Activated CD4-positive, alpha-beta memory T cell treated with anti-CD3 and anti-CD28 coated beads, Interleukin-2, amount 10 ng/mL, durations not matched to agents 7 days and 5 days (primary cell): ENCODE measurements around the gene CTAG1B. TPM values are rescaled to one million over a fixed set of nuclear protein-coding genes. Genes with fewer than 3 reads are reported as not detected.
"Not testable (repeated sequence)": the region's sequence is repeated elsewhere in the genome, so short reads cannot be mapped to it uniquely, and the experiment has no call there.

ENCODE experiments used
- CTCF ChIA-PET: fragments of 350-600 bp; sonication (Branson Sonifier 250); formaldehyde crosslinking; loops from one replicate; lab custom pipeline; 2021; ENCODE audit warnings: antibody characterized with exemption, inconsistent platforms; lab: Charles Lee
- POLR2A ChIA-PET: fragments of 350-600 bp; sonication (Branson Sonifier 250); formaldehyde crosslinking; loops from one replicate; lab custom pipeline; 2021; ENCODE audit warnings: antibody characterized with exemption; lab: Charles Lee
- DNase-seq: peaks from one replicate; pipeline ENCODE4 v3.0.0-alpha.2; 2020
- H3K27ac Mint-ChIP-seq: one replicate; pipeline ENCODE4 v1.8.0; 2021; ENCODE audit warnings: mild to moderate bottlenecking, mixed read lengths
- H3K27me3 Mint-ChIP-seq: one replicate; pipeline ENCODE4 v1.8.0; 2021; ENCODE audit warnings: mixed read lengths
- H3K36me3 Mint-ChIP-seq: one replicate; pipeline ENCODE4 v1.8.0; 2021; ENCODE audit warnings: low read depth, mixed read lengths
- H3K4me1 Mint-ChIP-seq: one replicate; pipeline ENCODE4 v1.8.0; 2021; ENCODE audit warnings: mixed read lengths
- H3K4me3 Mint-ChIP-seq: one replicate; pipeline ENCODE4 v1.8.0; 2021; ENCODE audit warnings: mild to moderate bottlenecking, mixed read lengths
- H3K9me3 Mint-ChIP-seq: one replicate; pipeline ENCODE4 v1.8.0; 2021; ENCODE audit warnings: mixed read lengths
- total RNA-seq, 2 experiments: library from RNA; stranded (reverse); gene quantifications; one replicate each; pipeline ENCODE4 v1.2.3, GENCODE V29; 2021

The CTAG1B gene
- total RNA-seq, 2 experiments from 2014 or later, result not detected

DNA sequence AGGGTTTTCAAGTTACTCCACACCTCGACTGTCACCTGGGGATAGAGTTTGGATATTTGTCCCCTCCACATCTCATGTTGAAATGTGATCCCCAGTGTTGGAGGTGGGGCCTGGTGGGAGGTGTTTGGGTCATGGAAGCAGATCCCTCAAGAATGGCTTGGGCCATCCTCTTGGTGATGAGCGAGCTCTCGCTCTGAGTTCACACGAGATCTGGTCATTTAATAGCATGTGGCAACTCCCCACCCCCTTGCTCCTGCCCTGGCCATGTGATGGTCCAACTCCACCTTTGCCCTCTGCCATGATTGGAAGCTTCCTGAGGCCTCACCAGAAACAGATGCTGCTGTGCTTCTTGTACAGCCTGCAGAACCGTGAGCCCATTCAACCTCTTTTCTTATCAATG, 25.9 kb downstream of the CTAG1B start:
- Mint-ChIP-seq H3K27ac (no peak overlapping the region), H3K36me3 (peaks cover 4% of the 10 kb centered on the region), H3K9me3 (peaks cover 4% of the 10 kb centered on the region), H3K4me3 (no peak overlapping the region), H3K27me3 (peaks cover 12% of the 10 kb centered on the region), H3K4me1 (peaks cover 7% of the 10 kb centered on the region)
- ChIA-PET CTCF (no interaction called here), POLR2A (no interaction called here)
- no peak for DNase-seq

- H3K9me3 Mint-ChIP-seq, result no peaks in the 10 kb centered on the region
- ChIA-PET POLR2A (no interaction called here), CTCF (no interaction called here)
- H3K36me3 Mint-ChIP-seq, result peaks cover 4% of the 10 kb centered on the region
- DNase-seq, result no peak
- peaks cover 12% of the 10 kb centered on the region for H3K27me3 Mint-ChIP-seq
- H3K4me1 Mint-ChIP-seq, result peaks cover 7% of the 10 kb centered on the region
- H3K27ac Mint-ChIP-seq, result no peak overlapping the region
- H3K4me3 Mint-ChIP-seq, result no peak overlapping the region
Observed at GRCh38 chrX:154592505-154592904, 26.6 kb downstream of the CTAG1B start.

DNA sequence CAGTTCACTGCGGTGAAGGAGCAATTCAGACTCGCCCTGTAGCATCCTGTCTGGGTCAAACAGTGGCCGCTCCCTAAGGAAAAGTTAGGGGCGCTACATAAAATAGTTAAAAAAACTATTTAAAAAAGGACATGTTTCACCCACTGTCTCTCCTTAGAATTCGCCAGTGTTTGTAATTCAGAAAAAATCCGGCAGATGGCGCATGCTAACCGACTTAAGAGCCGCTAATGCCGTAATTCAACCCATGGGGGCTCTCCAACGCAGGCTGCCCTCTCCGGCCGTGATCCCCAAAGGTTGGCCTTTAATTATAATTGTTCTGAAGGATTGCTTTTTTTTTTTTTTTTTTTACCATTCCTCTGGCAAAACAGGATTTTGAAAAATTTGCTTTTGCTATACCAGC, 28.7 kb downstream of the CTAG1B start:
- H3K9me3 Mint-ChIP-seq, H3K4me3 Mint-ChIP-seq, POLR2A ChIA-PET, DNase-seq, H3K27ac Mint-ChIP-seq, H3K4me1 Mint-ChIP-seq, H3K36me3 Mint-ChIP-seq, CTCF ChIA-PET: not testable (repeated sequence)
- H3K27me3 Mint-ChIP-seq, result peaks cover 10% of the 10 kb centered on the region

DNA sequence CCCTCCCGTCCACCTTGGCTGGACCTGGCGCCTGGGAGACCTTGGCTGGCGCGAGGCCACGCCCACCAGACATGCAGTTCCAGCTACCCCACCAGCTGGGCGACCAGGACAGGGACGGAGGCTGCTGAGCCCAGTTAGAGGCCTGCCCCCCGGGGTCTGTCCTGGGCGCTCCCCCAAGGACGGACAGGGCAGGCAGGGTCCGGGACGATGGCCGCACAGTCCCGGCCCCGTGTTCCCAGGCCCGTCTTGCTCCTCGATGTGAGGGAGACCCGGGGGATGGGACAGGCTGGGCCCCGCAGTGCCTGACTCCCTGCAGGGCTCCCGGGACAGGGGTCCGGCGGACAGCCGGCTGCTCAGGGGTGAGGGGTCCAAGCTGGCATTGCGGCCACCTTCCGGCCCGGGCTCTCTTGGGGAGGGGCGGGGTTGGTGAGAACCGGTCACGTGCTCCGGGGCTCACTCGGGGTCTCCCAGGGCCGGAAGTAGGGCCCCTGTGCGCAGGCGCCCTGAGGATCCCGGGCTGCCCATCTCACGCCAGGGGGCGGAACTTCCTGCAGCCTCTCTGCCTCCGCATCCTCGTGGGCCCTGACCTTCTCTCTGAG, 34.4 kb downstream of the CTAG1B start, which contains the start of gene CTAG1A:
Gene CTAG1A, plus strand, starts transcription at position 549 of the 599 bp plus-strand sequence. CDS start 74 bp downstream, outside the sequence.
- H3K27ac Mint-ChIP-seq, POLR2A ChIA-PET, CTCF ChIA-PET, H3K9me3 Mint-ChIP-seq, H3K27me3 Mint-ChIP-seq, H3K4me1 Mint-ChIP-seq, DNase-seq, H3K4me3 Mint-ChIP-seq, H3K36me3 Mint-ChIP-seq: not testable (repeated sequence)

DNA sequence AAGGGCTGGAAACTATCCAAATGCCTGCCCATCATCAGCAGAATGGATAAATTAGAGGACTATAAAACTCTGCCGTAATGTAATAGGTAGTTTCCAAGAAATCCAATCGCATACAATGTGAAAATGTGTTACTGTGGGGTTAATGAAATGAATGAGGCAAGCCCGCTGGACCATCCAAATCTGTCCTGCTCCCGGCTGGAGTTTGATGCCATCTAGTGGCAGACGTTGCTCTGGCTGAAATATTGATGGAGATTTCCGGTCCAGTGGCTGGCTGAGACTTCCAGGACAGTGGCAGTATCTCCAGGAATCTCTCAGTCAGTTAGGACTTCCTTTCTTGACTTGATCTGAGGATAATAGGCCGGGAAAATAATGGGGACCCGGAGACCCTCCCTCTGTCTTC, 36.1 kb downstream of the CTAG1B start:
- H3K27me3 Mint-ChIP-seq, H3K4me3 Mint-ChIP-seq, H3K9me3 Mint-ChIP-seq, H3K36me3 Mint-ChIP-seq, DNase-seq, CTCF ChIA-PET, POLR2A ChIA-PET, H3K4me1 Mint-ChIP-seq, H3K27ac Mint-ChIP-seq: not testable (repeated sequence)

GRCh38 chrX:154575076-154575475, 44.0 kb downstream of the CTAG1B start:
- H3K9me3 Mint-ChIP-seq, H3K4me3 Mint-ChIP-seq, H3K27ac Mint-ChIP-seq, DNase-seq, POLR2A ChIA-PET, H3K36me3 Mint-ChIP-seq, CTCF ChIA-PET, H3K27me3 Mint-ChIP-seq, H3K4me1 Mint-ChIP-seq: not testable (repeated sequence)

- H3K36me3 Mint-ChIP-seq, CTCF ChIA-PET, H3K27ac Mint-ChIP-seq, POLR2A ChIA-PET, H3K27me3 Mint-ChIP-seq, H3K4me3 Mint-ChIP-seq, DNase-seq, H3K9me3 Mint-ChIP-seq, H3K4me1 Mint-ChIP-seq: not testable (repeated sequence)
Observed at GRCh38 chrX:154573061-154573460, 46.0 kb downstream of the CTAG1B start.

- CTCF ChIA-PET, H3K36me3 Mint-ChIP-seq, H3K4me1 Mint-ChIP-seq, H3K4me3 Mint-ChIP-seq, POLR2A ChIA-PET, DNase-seq, H3K9me3 Mint-ChIP-seq, H3K27me3 Mint-ChIP-seq, H3K27ac Mint-ChIP-seq: not testable (repeated sequence)
Observed at GRCh38 chrX:154570361-154570760, 48.7 kb downstream of the CTAG1B start.

Other genes starting within 250 kb of the CTAG1B start
- 1,000 to 10,000 TPM; 1,571 to 1,579 TPM for gene FLNA, start 244.6 kb downstream of the CTAG1B start, total RNA-seq
- 10 to 100 TPM; 65.5 to 66.0 TPM for gene EMD, start 240.0 kb downstream of the CTAG1B start, total RNA-seq
- gene RPL10, start 220.9 kb downstream of the CTAG1B start, total RNA-seq, result 1,000 to 10,000 TPM; 2,958 to 2,962 TPM
- gene DNASE1L1, start 210.0 kb downstream of the CTAG1B start, total RNA-seq, result 10 to 100 TPM; 23.3 to 23.7 TPM
- gene TAFAZZIN, start 207.7 kb downstream of the CTAG1B start, total RNA-seq, result 10 to 100 TPM; 93.7 to 93.9 TPM
- 10 to 100 TPM; 52.3 to 53.2 TPM for gene ATP6AP1, start 190.6 kb downstream of the CTAG1B start, total RNA-seq
- 100 to 1,000 TPM; 114 to 117 TPM for gene GDI1, start 182.1 kb downstream of the CTAG1B start, total RNA-seq
- gene FAM50A, start 175.1 kb downstream of the CTAG1B start, total RNA-seq, result 10 to 100 TPM; 62.4 to 65.4 TPM
- gene PLXNA3, start 161.0 kb downstream of the CTAG1B start, total RNA-seq, result 10 to 100 TPM; 49.3 to 52.8 TPM
- gene LAGE3, start 140.0 kb downstream of the CTAG1B start, total RNA-seq, result 10 to 100 TPM; 28.1 to 29.9 TPM
- gene UBL4A, start 132.7 kb downstream of the CTAG1B start, total RNA-seq, result 10 to 100 TPM; 44.5 to 47.3 TPM
- gene SLC10A3, start 128.7 kb downstream of the CTAG1B start, total RNA-seq, result 10 to 100 TPM; 27.0 to 27.6 TPM
- gene FAM3A, start 103.0 kb downstream of the CTAG1B start, total RNA-seq, result 10 to 100 TPM; 24.9 to 29.0 TPM
- gene G6PD, start 72.4 kb downstream of the CTAG1B start, total RNA-seq, result 10 to 100 TPM; 62.7 to 64.4 TPM
- 10 to 100 TPM; 51.9 to 54.0 TPM for gene IKBKG, start 71.7 kb downstream of the CTAG1B start, total RNA-seq
- not detected for gene CTAG1A, start 34.1 kb downstream of the CTAG1B start, total RNA-seq
- not detected for gene CTAG2, start 34.3 kb upstream of the CTAG1B start, total RNA-seq
- 10 to 100 TPM; 10.5 to 12.0 TPM for gene GAB3, start 131.8 kb upstream of the CTAG1B start, total RNA-seq
- gene DKC1, start 143.6 kb upstream of the CTAG1B start, total RNA-seq, result 10 to 100 TPM; 46.8 to 50.4 TPM
- gene MPP1, start 186.2 kb upstream of the CTAG1B start, total RNA-seq, result 10 to 100 TPM; 26.5 to 29.8 TPM
- not detected for gene SMIM9, start 215.4 kb upstream of the CTAG1B start, total RNA-seq